ENCODE data around the gene CLCA1. TPM values are rescaled to one million over a fixed set of nuclear protein-coding genes. Genes with fewer than 3 reads are reported as not detected.

CLCA1 gene
- total and polyA plus RNA-seq, 7 donors: 0.83 to 262 (median 192) TPM; not detected in 3

DNA sequence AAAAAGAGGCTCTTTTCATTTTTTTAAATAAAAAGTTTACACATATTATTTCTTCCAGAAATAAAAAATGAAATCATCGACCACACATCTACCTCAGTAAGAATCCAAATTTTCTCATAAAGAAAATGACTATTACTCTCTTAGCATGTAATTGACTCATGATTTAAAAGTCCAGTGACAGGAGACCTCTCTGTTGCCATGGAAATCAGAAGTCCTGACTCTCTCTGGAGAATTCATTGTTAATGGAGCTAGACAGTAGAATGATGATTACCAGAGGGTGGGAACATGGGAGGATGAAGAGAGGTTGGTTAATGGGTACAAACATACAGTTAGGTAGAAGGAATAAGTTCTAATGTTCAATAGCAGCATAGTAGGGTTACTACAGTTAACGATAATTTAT lies 73.1 kb downstream of the CLCA1 start:
- intact Hi-C loops (cut with DNase I): no loop called here
- Histone ChIP-seq H3K4me1 (no peaks in the 10 kb centered on the region), H3K27me3 (no peaks in the 10 kb centered on the region), H3K36me3 (no peaks in the 10 kb centered on the region), H3K9me3 (peaks cover 0 to 3% (median 0%) of the 10 kb centered on the region in 4 donors), H3K4me3 (no peak overlapping the region), H3K27ac (no peak overlapping the region)
- TF ChIP-seq, protein P1, sequence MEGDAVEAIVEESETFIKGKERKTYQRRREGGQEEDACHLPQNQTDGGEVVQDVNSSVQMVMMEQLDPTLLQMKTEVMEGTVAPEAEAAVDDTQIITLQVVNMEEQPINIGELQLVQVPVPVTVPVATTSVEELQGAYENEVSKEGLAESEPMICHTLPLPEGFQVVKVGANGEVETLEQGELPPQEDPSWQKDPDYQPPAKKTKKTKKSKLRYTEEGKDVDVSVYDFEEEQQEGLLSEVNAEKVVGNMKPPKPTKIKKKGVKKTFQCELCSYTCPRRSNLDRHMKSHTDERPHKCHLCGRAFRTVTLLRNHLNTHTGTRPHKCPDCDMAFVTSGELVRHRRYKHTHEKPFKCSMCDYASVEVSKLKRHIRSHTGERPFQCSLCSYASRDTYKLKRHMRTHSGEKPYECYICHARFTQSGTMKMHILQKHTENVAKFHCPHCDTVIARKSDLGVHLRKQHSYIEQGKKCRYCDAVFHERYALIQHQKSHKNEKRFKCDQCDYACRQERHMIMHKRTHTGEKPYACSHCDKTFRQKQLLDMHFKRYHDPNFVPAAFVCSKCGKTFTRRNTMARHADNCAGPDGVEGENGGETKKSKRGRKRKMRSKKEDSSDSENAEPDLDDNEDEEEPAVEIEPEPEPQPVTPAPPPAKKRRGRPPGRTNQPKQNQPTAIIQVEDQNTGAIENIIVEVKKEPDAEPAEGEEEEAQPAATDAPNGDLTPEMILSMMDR (IDR thresholded peaks at IDR 0.05): no peak
- TF ChIP-seq POLR2AphosphoS5 (IDR thresholded peaks at IDR 0.05): no peak
- no peak for TF ChIP-seq EP300 (IDR thresholded peaks at IDR 0.05)
- TF ChIP-seq POLR2A (IDR thresholded peaks at IDR 0.05): no peak
- 88 to 98% methylated on average over 2 of the region's 2 CpGs for WGBS, 2 donors
- no peak for DNase-seq

DNA sequence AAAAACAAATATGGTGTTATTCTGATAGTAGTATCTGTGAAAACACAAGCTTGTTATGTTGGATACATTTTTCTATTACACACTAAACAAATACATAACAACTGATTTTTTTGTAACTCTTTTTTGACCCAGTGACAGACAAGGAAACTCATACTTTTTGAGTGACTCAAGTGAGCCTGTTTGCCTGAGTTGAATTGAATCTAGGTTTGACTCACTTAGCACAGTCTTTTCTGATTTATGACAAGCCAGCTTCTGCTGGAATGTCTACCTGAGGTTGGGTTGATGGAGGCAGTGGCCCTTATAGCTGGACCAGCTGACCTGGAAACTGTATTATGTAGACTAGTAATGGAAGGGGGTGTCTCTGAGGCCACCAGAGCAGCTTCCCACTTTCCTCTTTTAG lies 73.9 kb downstream of the CLCA1 start:
- Histone ChIP-seq H3K4me1 (no peaks in the 10 kb centered on the region), H3K4me3 (no peak overlapping the region), H3K36me3 (no peaks in the 10 kb centered on the region), H3K27me3 (no peaks in the 10 kb centered on the region), H3K27ac (no peak overlapping the region), H3K9me3 (peaks cover 0 to 3% (median 0%) of the 10 kb centered on the region in 4 donors)
- TF ChIP-seq EP300 (IDR thresholded peaks at IDR 0.05) (no peak), POLR2AphosphoS5 (IDR thresholded peaks at IDR 0.05) (no peak), POLR2A (IDR thresholded peaks at IDR 0.05) (no peak)
- TF ChIP-seq, protein P1 (IDR thresholded peaks at IDR 0.05): no peak
- DNase-seq: no peak
- intact Hi-C loops (cut with DNase I): no loop called here

DNA sequence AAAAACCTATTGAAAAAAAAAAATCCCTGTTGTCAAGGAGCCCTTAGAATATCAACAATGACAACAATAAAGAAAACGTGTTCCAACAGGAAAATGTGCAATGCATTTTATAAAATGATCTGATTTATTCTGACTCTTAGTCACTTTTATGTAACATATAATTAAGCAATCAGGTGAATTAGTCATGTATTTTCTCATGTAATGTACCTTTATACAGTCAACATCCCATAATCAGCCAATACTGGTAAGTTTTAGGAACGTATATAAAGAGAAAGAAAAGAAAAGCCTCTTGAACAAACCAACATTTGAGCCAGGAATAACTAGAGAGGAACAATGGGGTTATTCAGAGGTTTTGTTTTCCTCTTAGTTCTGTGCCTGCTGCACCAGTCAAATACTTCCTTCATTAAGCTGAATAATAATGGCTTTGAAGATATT lies 78.1 kb downstream of the CLCA1 start, which contains the start of gene CLCA4:
TSS of gene CLCA4 (plus strand) at position 292 of the 435 bp plus-strand sequence. CDS start at position 334, 42 bp downstream.
- DNase-seq: no peak
- no peaks in the 10 kb centered on the region for H3K27me3 ChIP-seq
- H3K36me3 ChIP-seq: no peaks in the 10 kb centered on the region
- H3K4me1 ChIP-seq: no peaks in the 10 kb centered on the region
- H3K27ac ChIP-seq: no peak within 1 kb of the TSS
- intact Hi-C loops (cut with DNase I): no loop called here
- WGBS, 2 donors: 15 to 37% methylated on average over 2 of the region's 2 CpGs
- no peak within 1 kb of the TSS for H3K4me3 ChIP-seq
- peaks cover 0 to 3% (median 0%) of the 10 kb centered on the region in 4 donors for H3K9me3 ChIP-seq
- no peak for TF ChIP-seq POLR2AphosphoS5 (IDR thresholded peaks at IDR 0.05)
- TF ChIP-seq, protein P1 (IDR thresholded peaks at IDR 0.05): no peak
- no peak for TF ChIP-seq EP300 (IDR thresholded peaks at IDR 0.05)
- no peak for TF ChIP-seq POLR2A (IDR thresholded peaks at IDR 0.05)

DNA sequence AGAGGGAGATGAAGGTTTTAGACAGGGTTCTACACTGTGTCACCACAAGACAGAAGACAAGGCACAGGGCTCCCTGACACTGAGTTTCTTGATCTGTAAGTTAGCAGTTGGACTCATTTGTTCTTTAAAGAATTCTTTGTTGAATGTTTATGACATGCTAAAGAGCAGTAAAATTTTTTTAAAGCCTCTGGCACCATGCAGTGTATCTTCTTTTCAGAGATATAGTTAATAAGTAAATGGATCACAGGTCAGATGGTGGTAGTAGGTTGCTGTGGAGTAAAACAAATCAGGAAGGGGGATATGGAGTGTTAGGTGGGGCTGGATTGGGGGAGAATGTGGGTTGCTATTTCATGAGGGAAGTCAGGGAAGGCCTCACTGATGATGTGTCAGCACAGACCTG lies 80.1 kb downstream of the CLCA1 start:
- no peaks in the 10 kb centered on the region for H3K27me3 ChIP-seq
- H3K27ac ChIP-seq: no peak overlapping the region
- intact Hi-C loops (cut with DNase I): no loop called here
- H3K4me1 ChIP-seq: no peaks in the 10 kb centered on the region
- TF ChIP-seq POLR2AphosphoS5 (IDR thresholded peaks at IDR 0.05): no peak
- no peak for TF ChIP-seq EP300 (IDR thresholded peaks at IDR 0.05)
- TF ChIP-seq POLR2A (IDR thresholded peaks at IDR 0.05): no peak
- TF ChIP-seq, protein P1 (IDR thresholded peaks at IDR 0.05): no peak
- no peak for DNase-seq
- H3K4me3 ChIP-seq: no peak overlapping the region
- H3K36me3 ChIP-seq: no peaks in the 10 kb centered on the region
- peaks cover 0 to 3% (median 0%) of the 10 kb centered on the region in 4 donors for H3K9me3 ChIP-seq

Other genes with a start within 250 kb of the CLCA1 start
- 10 to 100 TPM; 27.8 to 55.1 (median 30.2) TPM for gene ODF2L, start 72.6 kb upstream of the CLCA1 start, total RNA-seq
- gene ODF2L, start 72.6 kb upstream of the CLCA1 start, polyA plus RNA-seq: 10 to 100 TPM; 14.4 to 27.2 (median 16.2) TPM
- not detected for gene CLCA2, start 44.8 kb upstream of the CLCA1 start, total RNA-seq
- 1 to 10 TPM in 1 of 3 donors, under 1 TPM in 2; 0.60 to 2.1 (median 0.60) TPM for gene CLCA2, start 44.8 kb upstream of the CLCA1 start, polyA plus RNA-seq
- gene CLCA4, start 78.2 kb downstream of the CLCA1 start, total RNA-seq: 1 to 10 TPM in 2 of 4 donors, not detected in 2; 1.7 to 2.1 TPM
- 100 to 1,000 TPM; 168 to 854 (median 502) TPM for gene CLCA4, start 78.2 kb downstream of the CLCA1 start, polyA plus RNA-seq
- gene SH3GLB1, start 235.6 kb downstream of the CLCA1 start, total RNA-seq: 10 to 100 TPM; 50.8 to 67.0 (median 56.7) TPM
- 10 to 100 TPM; 47.3 to 91.8 (median 79.9) TPM for gene SH3GLB1, start 235.6 kb downstream of the CLCA1 start, polyA plus RNA-seq

Data from sigmoid colon (tissue), 7 donors.